Renal pelvis (tissue), 12 donors: ENCODE measurements around the gene TLN1. TPM values are rescaled to one million over a fixed set of nuclear protein-coding genes. Genes with fewer than 3 reads are reported as not detected.

ENCODE experiments used
- DNase-seq: peaks from one replicate; pipeline ENCODE4 v3.0.0-alpha.2; 2013
- long read RNA-seq, 16 experiments: transcript quantifications; one replicate each; lab custom pipeline, GENCODE V29; 2026
- polyA plus RNA-seq, 3 donors: library from polyadenylated mRNA; unstranded; fragments of 120-200 nt; gene quantifications; one replicate each; pipeline ENCODE4 v1.2.1, GENCODE V29; 2013; ENCODE audit not compliant: insufficient read length in 3 of 3

TLN1 gene, protein sequence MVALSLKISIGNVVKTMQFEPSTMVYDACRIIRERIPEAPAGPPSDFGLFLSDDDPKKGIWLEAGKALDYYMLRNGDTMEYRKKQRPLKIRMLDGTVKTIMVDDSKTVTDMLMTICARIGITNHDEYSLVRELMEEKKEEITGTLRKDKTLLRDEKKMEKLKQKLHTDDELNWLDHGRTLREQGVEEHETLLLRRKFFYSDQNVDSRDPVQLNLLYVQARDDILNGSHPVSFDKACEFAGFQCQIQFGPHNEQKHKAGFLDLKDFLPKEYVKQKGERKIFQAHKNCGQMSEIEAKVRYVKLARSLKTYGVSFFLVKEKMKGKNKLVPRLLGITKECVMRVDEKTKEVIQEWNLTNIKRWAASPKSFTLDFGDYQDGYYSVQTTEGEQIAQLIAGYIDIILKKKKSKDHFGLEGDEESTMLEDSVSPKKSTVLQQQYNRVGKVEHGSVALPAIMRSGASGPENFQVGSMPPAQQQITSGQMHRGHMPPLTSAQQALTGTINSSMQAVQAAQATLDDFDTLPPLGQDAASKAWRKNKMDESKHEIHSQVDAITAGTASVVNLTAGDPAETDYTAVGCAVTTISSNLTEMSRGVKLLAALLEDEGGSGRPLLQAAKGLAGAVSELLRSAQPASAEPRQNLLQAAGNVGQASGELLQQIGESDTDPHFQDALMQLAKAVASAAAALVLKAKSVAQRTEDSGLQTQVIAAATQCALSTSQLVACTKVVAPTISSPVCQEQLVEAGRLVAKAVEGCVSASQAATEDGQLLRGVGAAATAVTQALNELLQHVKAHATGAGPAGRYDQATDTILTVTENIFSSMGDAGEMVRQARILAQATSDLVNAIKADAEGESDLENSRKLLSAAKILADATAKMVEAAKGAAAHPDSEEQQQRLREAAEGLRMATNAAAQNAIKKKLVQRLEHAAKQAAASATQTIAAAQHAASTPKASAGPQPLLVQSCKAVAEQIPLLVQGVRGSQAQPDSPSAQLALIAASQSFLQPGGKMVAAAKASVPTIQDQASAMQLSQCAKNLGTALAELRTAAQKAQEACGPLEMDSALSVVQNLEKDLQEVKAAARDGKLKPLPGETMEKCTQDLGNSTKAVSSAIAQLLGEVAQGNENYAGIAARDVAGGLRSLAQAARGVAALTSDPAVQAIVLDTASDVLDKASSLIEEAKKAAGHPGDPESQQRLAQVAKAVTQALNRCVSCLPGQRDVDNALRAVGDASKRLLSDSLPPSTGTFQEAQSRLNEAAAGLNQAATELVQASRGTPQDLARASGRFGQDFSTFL (N-terminal part only)
- 100 to 1,000 TPM; 164 to 188 (median 181) TPM for polyA plus RNA-seq
- long read RNA-seq, donor 1, partial matches to known transcripts, result 143 of 146 reads
- long read RNA-seq, donor 1, other reads (novel, unspliced or antisense), result 0 of 146 reads
- long read RNA-seq, donor 2, partial matches to known transcripts, result 75 of 80 reads
- long read RNA-seq, donor 2, other reads (novel, unspliced or antisense), result 0 of 80 reads
- long read RNA-seq, donor 3, partial matches to known transcripts, result 56 of 62 reads
- long read RNA-seq, donor 3, other reads (novel, unspliced or antisense), result 0 of 62 reads
- long read RNA-seq, donor 4, full-length matches to known transcripts, result 4 of 31 reads
- long read RNA-seq, donor 4, partial matches to known transcripts, result 27 of 31 reads
- long read RNA-seq, donor 4, other reads (novel, unspliced or antisense), result 0 of 31 reads
- long read RNA-seq, donor 5, partial matches to known transcripts, result 39 of 40 reads
- long read RNA-seq, donor 5, other reads (novel, unspliced or antisense), result 0 of 40 reads
- long read RNA-seq, donor 6, transcript TLN1-205 (3 exons, 446 nt), result major isoform, 5 of 172 reads
- long read RNA-seq, donor 6, partial matches to known transcripts, result 164 of 172 reads
- long read RNA-seq, donor 6, other reads (novel, unspliced or antisense), result 0 of 172 reads
- long read RNA-seq, donor 7, transcript TLN1-202 (7 exons, 1,693 nt), result major isoform, 6 of 139 reads
- long read RNA-seq, donor 7, partial matches to known transcripts, result 132 of 139 reads
- long read RNA-seq, donor 7, other reads (novel, unspliced or antisense), result 0 of 139 reads
- long read RNA-seq, donor 8, transcript TLN1-205 (3 exons, 446 nt), result major isoform, 6 of 94 reads
- long read RNA-seq, donor 8, partial matches to known transcripts, result 86 of 94 reads
- long read RNA-seq, donor 8, other reads (novel, unspliced or antisense), result 0 of 94 reads
- long read RNA-seq, donor 9, partial matches to known transcripts, result 93 of 99 reads
- long read RNA-seq, donor 9, other reads (novel, unspliced or antisense), result 0 of 99 reads
- long read RNA-seq, donor 10, partial matches to known transcripts, result 160 of 193 reads
- long read RNA-seq, donor 10, other reads (novel, unspliced or antisense), result 28 of 193 reads
- long read RNA-seq, donor 11, partial matches to known transcripts, result 48 of 52 reads
- long read RNA-seq, donor 11, other reads (novel, unspliced or antisense), result 0 of 52 reads
- long read RNA-seq, donor 12, partial matches to known transcripts, result 186 of 191 reads
- long read RNA-seq, donor 12, other reads (novel, unspliced or antisense), result 0 of 191 reads
- long read RNA-seq, donor 13, partial matches to known transcripts, result 63 of 64 reads
- long read RNA-seq, donor 13, other reads (novel, unspliced or antisense), result 0 of 64 reads
- long read RNA-seq, donor 14, result 0 reads
- long read RNA-seq, donor 15, partial matches to known transcripts, result 137 of 141 reads
- long read RNA-seq, donor 15, other reads (novel, unspliced or antisense), result 0 of 141 reads
- long read RNA-seq, donor 16, partial matches to known transcripts, result 113 of 125 reads
- long read RNA-seq, donor 16, other reads (novel, unspliced or antisense), result 5 of 125 reads

DNA sequence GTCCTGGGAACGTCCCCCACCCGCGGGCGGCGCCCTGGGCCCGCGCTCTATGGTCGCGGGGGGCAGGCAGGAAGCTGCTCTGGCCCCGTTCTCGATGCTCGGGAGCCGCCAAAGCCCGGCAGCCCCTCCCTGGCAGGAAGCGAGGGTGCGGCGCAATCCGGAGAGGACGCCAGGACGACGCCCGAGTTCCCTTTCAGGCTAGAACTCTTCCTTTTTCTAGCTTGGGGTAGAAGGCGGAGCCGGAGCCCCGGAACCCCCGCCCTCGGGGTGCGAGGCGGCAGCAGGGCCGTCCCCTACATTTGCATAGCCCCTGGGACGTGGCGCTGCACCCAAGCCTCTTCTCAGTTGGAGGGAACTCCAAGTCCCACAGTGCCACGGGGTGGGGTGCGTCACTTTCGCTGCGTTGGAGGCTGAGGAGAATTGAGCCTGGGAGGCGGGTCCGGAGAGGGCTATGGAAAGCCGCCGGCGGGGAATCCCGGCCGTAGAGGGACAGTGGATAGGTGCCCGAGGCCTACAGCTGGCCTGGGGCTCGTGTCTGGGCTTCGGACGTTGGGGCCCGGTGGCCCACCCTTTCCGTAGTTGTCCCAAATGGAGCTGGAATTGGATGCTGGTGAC, at the start of gene TLN1, which contains the start of gene CREB3:
Gene TLN1, minus strand, starts transcription at position 11 of the 615 bp plus-strand sequence. CDS start 6,501 bp downstream, outside the sequence.
Gene CREB3, plus strand, starts transcription at position 482 of the 615 bp plus-strand sequence. Its CDS starts 107 bp downstream, at position 589.
- peak; percentile 98 for DNase-seq

DNA sequence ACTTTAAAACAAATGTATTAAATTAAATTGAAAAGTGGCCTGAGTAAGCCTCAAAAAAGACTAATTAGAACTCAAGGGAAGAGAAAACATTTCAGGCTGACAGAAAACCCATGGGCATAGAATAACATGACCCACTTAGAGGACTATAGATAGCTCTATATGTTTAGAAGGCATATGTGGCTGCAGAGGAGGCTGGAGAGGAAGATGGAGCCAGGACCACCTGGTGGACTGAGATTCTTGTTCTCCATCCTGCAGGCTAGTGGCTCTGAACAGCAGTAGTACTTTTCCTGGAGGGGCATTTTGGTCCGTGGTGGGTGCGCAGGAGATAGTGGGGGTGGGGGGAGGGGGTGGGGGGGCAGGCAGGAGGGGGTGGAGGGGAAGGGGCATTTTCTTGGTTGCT, 49.1 kb upstream of the TLN1 start:
- no peak for DNase-seq

DNA sequence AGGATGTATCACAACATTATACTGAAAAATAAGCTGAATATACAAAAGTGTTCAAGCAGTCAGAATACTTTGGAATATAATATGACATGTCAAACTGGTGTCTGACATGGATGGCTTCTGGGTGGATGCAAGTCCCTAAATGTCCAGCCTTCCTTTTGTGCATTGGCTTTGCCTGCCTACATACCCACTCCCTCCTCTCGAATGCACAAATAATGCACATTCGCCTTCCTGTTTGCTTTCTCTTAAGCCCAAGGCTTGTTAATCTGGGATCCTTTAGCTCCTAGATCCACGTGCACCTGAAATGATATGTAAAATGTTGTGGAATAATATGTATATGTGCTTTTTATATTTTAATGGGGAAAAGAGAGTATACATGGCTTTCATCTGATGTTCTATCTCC, 46.5 kb upstream of the TLN1 start:
- no peak for DNase-seq

DNA sequence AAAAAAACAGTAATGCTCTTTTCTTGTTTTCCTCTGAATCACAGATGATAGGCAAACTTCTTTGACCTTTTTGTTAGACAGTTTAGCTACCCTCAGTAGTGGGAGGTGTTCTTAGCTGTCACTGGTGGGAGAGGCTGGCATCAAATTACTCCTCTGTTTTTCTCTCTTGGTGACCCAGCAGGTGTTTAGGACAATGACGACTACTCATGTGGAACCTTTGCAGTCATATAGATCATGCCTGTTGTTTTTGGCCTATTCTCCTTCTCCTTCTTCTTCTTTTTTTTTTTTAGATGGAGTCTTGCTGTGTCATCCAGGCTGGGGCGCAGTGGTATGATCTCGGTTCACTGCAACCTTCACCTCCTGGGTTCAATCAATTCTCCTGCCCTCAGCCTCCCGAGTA, 44.0 kb upstream of the TLN1 start:
- DNase-seq, result peak; percentile 78

DNA sequence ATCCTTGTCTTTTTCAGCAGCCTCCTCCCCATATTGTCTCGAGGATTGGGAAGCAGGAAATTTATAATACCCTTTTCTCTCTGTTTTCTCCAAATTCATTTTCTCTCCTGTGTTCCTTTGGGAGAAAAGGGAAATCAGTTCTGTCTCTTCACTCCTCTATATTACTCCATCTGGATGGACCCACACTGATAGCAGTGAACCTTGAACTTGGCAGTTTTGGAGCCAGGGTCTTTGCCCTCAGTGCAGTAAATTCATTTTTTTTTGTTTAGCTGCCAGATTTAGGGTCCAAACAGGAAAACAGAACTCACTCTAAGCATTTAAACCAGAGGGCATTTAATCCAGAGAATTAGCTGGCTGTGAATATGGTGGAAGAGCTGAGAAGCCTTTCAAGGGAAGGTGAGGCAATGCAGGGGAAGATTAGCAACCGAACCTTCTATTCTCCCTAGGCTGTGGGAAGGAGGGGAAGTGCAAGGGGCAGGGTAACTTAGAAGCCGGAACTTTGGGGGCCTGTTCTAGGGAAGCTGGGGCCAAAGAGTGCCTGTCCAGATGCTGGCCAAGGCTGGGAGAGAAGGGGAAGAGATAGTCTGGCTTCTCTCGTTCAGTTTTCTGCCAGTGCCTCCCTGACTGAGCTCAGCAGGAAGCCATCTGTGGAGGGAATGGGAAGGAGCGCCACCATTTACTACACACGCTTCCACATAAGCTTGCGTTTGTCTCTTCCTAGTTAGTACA, 43.1 kb upstream of the TLN1 start:
- no peak for DNase-seq

DNA sequence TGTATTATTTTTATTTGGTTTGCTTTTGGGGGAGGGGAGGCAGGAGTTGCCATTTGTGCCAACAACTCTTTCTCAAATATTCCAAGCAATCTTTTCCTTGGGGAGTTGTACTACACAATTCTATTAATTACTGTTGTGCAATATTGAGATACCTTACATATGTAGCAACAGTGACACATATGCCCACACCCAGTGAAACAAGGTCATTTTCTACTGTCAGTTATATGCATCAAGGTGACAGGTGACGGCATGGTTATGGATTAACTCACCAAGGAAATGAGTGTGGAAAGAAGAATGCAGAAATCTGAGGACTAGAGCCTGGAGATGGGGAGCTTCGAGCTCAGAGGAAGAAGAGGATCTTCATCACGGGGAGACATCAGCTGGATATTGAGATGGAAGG, 39.9 kb upstream of the TLN1 start:
- no peak for DNase-seq

DNA sequence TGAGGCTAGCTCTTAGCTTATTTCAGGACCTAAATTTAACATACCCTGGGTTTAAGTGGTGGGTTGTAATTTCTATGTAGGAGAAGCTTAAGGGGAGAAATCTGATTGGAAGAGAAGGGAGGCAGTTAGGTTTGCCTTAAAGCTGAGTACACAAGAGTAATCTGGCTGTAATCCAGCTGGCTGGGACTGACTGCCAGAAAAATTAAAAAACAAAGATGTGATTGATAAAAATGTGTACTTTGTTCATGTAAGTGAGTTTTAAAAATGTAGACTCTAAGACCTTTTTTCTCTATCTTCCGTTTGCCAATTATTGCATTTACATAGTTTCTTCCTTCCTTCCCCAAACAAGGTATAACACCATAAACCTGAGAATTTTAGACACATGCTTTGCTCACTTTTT, 39.5 kb upstream of the TLN1 start:
- no peak for DNase-seq

DNA sequence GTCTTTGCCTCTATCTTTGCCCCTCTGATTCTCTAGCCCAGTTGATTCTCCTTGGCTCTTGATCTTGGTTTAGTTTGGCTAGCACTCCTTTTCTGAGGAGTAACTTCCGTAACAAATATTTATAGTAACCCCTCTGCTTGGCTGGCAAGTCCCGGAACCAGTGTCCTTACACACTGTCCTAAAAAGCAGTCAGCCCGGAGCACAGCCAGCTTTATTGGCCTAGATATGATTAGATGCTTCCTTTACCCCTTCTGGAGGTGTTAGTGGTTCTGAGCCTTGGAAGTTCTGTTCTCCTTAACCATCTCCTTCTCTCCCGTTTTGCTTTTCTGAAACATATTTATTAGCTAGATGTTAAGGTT, 39.1 kb upstream of the TLN1 start:
- no peak for DNase-seq

DNA sequence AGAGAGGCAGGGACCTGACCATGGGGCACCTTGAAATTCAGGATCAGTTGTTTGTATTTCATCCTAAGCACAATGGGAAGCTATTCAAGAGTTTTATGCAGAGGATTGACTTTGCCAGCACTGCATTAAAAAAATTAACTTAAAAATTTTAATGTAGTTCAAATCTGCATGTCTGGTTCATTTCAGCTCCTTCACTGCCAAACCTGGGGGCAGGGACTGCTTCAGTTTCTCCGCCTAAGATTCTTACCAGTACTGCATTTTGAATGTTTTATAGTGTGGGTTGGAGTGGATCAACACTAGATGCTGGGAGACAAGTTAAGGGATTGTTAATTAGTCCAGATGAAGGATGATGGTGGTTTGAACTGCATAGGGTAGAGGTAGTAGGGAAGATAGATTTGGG, 37.8 kb upstream of the TLN1 start:
- no peak for DNase-seq

DNA sequence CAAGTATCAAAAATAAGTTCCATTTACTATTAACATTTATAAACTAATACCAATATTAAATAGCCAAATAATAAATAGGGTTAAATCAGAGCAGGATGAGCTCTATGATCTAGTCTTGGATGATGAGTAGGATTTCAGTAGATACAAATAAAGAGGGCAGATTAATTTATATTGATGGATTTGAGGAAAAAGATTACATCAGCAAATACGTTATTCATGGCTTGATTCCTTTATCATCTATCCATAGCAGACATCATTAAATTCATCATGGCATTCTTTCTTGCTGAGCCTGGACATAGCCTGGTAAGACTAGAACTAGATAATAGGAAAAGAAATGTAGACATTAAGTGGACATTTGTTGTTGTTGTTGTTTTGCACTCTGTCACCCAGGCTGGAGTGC, 35.5 kb upstream of the TLN1 start:
- no peak for DNase-seq

DNA sequence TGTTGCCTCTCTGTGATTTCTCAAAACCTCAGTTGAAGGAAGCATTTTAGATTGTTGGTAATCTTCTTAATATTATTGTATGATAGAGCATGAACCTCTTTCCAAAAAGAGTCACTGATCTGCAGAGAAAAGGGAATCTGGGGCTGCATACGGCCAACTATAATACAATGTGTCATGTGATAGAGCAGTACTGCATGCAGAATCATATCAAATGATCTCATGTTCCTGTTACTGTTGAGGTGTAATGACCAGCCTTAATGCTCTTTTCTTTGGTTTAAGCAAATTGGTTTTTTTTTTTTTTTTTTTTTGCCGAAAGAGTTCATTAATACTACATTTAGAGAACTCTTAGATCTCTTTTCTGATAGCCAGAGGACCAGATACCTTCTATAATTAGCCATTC, 35.0 kb upstream of the TLN1 start:
- DNase-seq, result no peak

DNA sequence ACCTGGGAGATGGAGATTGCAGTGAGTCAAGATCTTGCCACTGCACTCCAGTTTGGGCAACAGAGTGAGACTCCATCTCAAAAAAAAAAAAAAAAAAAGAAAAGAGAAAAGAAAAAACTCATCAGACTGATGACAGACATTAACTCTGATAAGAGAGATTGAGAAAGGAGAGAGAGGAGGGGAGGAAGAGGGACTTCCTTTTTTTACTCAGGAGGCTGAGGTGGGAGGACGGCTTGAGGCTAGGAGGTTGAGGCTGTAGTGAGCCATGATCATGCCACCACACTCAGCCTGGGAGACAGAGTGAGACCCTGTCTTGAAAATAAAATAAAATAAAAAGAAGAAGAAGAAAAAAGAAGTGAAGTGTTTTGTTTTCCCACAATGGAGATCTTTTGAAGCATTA, 31.8 kb upstream of the TLN1 start:
- no peak for DNase-seq

DNA sequence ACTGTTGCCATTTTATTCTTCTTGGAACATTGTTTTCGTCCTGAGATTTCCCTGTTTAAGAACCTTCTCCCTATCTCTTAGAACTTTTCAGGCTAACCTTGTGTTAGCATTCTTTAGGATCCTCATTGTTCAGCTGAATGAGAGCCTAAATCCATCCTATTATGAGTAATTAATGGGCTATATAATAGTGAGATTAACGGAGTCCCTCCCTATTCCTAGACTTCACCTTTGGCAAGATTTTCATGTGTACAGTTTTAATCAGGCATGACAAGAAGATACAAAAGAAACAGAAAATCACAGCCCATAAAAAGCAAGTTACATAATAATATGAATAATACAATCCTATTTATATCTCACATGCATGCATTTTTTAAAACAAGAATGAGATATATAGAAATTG, 31.2 kb upstream of the TLN1 start:
- no peak for DNase-seq

DNA sequence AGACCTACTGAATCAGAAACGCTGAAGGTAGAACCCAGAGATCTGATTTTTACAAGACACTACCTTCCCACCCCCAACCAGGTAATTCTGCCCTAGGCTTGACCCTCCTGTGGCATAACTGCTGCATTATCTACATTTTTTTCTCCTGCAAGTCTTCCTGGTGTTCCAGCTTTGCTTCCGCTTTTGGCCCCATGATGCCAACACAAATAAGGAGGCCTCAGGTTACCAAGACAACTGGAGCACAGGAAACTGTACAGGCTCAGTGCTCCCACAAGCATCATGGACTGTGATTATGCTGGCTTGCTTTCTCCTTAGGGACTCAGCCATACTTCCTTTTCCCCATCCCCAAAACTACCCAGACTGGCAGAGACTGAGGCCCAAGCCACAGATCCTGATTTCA, 28.7 kb upstream of the TLN1 start:
- peak; percentile 38 for DNase-seq

DNA sequence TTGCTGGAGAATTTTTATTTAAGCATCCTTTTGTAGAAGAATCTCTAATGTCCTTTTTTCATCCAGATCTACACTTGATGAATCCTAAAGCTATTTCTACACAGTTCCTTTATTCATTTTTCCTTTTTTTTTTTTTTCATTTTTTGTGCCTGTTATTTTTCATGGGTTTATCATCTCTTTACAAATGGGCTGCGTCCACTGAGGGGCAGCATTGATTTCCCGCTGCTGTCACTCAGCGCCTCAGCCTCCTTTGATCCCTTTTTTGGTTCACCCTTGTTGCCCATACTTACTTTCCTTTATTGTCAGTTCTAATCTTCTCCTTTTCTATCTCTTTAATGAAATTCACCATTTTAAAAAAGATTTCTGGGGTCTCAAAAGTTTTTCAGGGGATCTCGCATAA, 27.8 kb upstream of the TLN1 start:
- DNase-seq, result no peak

DNA sequence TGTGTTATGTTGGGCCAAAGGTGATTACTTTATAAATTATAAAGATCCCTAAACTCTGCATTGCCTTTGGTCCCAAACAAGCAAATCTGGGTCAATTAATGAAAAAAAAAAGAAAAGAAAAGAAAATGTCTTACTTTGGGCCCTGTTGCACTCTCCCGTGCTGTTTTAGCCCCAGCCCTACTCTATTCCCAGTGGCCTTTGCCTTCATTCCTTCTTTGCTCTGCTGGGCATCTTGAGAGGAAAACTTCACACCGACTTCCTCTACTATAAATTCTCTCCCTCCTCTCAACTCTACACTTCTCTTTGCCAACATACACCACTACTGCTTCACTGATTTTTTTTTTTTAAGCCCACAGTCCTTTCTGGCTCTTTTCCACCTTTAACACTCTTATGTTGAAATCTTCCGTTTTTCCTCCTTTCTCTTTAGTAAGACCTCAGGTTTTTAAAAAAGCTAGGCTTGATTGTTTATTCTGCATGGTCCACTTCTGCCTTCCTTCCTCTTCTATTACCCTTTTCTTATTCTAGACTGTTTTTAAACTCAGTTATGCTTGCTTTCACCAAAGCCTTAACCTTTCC, 26.6 kb upstream of the TLN1 start:
- no peak for DNase-seq

DNA sequence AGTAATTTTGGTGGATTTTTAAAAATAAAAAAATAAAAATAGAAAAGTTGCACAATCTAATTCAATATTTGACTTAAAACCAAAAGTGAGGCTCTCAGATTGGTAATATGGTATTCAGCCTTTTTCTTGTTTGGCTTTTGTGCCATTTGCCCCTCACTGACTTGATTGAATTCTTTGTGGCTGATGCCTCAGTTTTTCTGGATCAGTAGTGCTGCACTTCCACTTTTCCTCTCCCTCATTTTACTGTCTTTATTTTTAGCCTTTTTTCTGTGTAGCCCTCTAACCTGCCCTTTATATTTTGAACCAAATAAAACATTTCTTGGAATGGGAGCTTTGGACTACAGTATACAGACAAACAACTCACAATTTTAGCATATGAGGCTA, 25.9 kb upstream of the TLN1 start:
- no peak for DNase-seq
